Rectal smooth muscle tissue (tissue), 1 donor: ENCODE data around the gene HDAC10.
"Not testable (repeated sequence)": the region's sequence is repeated elsewhere in the genome, so short reads cannot be mapped to it uniquely, and the experiment has no call there.

Source experiments
- H3K27ac ChIP-seq: one replicate; pipeline ENCODE4 v1.7.0; 2013; ENCODE audit warnings: low read depth, low read length, inconsistent platforms
- H3K27me3 ChIP-seq: one replicate; pipeline ENCODE4 v1.7.0; 2013; ENCODE audit warnings: low read length; ENCODE audit not compliant: control insufficient read depth, insufficient read depth
- H3K36me3 ChIP-seq: one replicate; pipeline ENCODE4 v1.7.0; 2013; ENCODE audit warnings: low read length; ENCODE audit not compliant: control insufficient read depth, insufficient read depth
- H3K4me1 ChIP-seq: one replicate; pipeline ENCODE4 v1.7.0; 2013; ENCODE audit warnings: low read length; ENCODE audit not compliant: control insufficient read depth, insufficient read depth
- H3K4me3 ChIP-seq: one replicate; pipeline ENCODE4 v1.7.0; 2013; ENCODE audit warnings: low read length
- H3K9ac ChIP-seq: one replicate; pipeline ENCODE4 v1.7.0; 2013; ENCODE audit warnings: low read length

The HDAC10 gene

DNA sequence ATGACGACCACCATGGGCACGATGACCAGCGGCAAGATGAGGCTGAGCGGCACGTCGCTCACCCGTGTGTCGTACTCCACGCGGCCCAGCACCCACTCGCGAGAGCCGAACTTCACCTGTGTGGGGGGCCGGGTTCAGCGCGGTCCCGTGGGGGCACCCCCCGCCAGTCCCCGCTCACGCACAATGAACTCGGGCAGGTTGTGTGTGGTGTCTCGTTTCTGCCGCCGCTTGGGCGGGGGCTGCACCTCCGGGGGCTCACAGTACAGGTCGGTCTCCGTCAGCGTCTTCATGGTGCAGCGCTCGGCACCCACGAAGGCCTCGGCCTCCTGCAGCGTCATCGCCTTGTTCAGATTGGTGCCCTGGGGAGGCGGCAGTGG, 30.3 kb upstream of the HDAC10 start:
- Histone ChIP-seq H3K4me3 (no peak overlapping the region), H3K27ac (no peak overlapping the region), H3K9ac (no peak overlapping the region), H3K36me3 (peaks cover 52% of the 10 kb centered on the region), H3K4me1 (no peaks in the 10 kb centered on the region), H3K27me3 (no peaks in the 10 kb centered on the region)

- H3K4me3 ChIP-seq, result no peak overlapping the region
- no peak overlapping the region for H3K9ac ChIP-seq
- no peak overlapping the region for H3K27ac ChIP-seq
- H3K27me3 ChIP-seq, result no peaks in the 10 kb centered on the region
- peaks cover 52% of the 10 kb centered on the region for H3K36me3 ChIP-seq
- no peaks in the 10 kb centered on the region for H3K4me1 ChIP-seq
Observed at GRCh38 chr22:50280708-50281383, 29.8 kb upstream of the HDAC10 start.

DNA sequence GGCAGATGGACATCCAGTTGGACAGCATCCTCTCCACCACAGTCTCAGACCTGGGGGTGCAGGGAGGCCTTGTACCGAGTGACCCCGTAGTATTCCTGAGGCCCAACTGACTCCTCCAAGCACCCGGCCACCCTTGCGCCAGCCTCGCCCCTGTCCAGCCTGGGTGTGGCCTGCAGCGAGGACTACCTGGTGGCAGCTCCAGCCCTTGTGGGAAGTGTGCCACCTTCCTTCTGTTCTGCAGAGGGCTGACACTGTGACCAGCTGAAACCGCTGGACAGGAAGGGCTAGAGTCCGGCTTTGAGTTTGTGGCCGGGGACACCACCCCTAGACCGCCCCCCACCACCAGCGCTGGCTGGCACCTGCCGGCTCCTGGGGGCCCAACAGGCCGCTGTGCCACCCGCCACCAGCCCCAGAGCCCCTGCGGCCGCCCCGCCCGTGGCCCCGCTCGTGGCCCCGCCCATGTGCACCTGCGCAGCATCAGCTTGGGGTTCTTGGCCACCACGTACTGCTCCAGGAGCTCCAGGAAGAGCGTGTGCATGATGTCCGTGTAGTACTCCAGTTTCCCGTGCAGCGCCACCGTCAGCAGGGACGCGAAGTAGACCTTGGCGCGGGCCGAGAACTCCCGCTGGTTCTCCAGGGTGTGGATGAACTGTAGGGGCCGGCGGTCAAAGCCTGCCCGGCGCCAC, 29.1 kb upstream of the HDAC10 start:
- Histone ChIP-seq H3K9ac (no peak overlapping the region), H3K36me3 (peaks cover 51% of the 10 kb centered on the region), H3K4me1 (no peaks in the 10 kb centered on the region), H3K27ac (no peak overlapping the region), H3K27me3 (no peaks in the 10 kb centered on the region), H3K4me3 (no peak overlapping the region)

DNA sequence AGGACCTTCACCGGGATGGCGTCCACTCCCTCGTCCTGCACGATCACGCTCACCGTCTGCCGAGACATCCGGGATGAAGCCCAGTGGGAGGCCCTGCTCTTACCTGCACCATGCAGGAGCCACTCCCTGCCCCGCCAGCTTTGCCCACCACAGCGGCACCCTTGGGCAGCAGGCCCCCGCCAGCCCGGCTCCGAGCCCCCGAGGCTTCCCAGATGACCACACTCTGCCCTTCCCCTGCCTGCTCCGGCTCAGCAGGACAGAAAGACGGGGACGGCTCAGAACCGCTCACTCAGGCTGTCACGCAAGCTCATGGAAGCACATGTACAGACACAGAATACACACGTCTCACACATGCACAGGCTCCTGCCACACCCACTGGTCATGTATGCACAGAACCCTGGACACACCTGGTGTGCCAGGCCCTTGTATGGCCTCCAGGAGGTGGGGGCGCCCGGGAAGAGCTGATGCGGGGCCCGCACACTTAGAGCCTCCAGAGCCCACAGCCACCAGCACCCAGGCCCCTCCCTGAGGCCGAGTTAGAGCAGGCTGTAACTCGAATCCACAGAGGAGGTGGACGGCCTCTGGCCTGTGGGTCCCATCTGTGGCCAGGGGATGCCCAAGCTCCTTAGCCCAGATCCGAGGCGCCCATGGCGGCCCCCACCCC, 28.0 kb upstream of the HDAC10 start:
- Histone ChIP-seq H3K36me3 (peaks cover 53% of the 10 kb centered on the region), H3K4me1 (no peaks in the 10 kb centered on the region), H3K9ac (no peak overlapping the region), H3K27ac (no peak overlapping the region), H3K27me3 (no peaks in the 10 kb centered on the region), H3K4me3 (no peak overlapping the region)

DNA sequence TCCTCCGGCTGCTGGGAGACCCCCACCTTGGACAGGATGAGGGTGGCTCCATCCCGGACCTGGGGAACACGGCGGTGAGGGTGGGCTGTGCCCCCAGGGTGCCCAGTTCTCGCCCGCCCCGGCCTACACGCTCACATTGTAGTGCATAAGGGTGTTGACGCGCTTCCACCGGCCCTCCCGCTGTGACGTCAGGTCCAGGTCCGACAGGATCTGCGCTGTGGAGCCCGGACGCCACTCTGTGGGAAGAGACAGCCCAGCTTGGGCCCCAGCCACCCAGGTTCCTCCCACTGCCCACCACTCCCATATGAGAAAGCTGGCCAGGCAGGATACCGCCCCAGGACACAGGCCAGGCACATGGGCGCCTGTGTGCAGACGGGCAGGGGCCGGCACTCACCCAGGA, 27.4 kb upstream of the HDAC10 start:
- no peaks in the 10 kb centered on the region for H3K4me1 ChIP-seq
- no peak overlapping the region for H3K9ac ChIP-seq
- no peak overlapping the region for H3K27ac ChIP-seq
- no peak overlapping the region for H3K4me3 ChIP-seq
- no peaks in the 10 kb centered on the region for H3K27me3 ChIP-seq
- peaks cover 50% of the 10 kb centered on the region for H3K36me3 ChIP-seq

GRCh38 chr22:50277761-50278160, 26.7 kb upstream of the HDAC10 start:
- peaks cover 50% of the 10 kb centered on the region for H3K36me3 ChIP-seq
- H3K4me1 ChIP-seq, result no peaks in the 10 kb centered on the region
- no peaks in the 10 kb centered on the region for H3K27me3 ChIP-seq
- no peak overlapping the region for H3K9ac ChIP-seq
- no peak overlapping the region for H3K4me3 ChIP-seq
- H3K27ac ChIP-seq, result no peak overlapping the region

DNA sequence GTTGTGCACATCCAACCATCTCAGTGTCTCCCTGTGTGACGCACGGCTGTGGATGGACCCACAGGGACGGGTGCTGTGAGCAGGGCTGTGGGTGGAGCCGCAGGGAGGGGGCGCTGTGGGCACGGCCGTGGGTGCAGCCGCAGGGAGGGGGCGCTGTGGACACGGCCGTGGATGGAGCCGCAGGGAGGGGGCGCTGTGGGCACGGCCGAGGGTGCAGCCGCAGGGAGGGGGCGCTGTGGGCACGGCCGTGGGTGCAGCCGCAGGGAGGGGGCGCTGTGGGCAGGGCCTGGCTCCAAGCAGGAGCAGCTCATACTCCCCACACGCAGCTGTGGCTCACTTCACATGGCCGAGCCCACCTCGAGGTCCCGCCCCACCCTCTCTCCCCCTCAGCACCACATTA, 25.1 kb upstream of the HDAC10 start:
- Histone ChIP-seq H3K36me3 (peaks cover 43% of the 10 kb centered on the region), H3K4me1 (peaks cover 3% of the 10 kb centered on the region), H3K9ac (no peak overlapping the region), H3K4me3 (no peak overlapping the region), H3K27me3 (no peaks in the 10 kb centered on the region), H3K27ac (peak overlapping the region; percentile 51)

DNA sequence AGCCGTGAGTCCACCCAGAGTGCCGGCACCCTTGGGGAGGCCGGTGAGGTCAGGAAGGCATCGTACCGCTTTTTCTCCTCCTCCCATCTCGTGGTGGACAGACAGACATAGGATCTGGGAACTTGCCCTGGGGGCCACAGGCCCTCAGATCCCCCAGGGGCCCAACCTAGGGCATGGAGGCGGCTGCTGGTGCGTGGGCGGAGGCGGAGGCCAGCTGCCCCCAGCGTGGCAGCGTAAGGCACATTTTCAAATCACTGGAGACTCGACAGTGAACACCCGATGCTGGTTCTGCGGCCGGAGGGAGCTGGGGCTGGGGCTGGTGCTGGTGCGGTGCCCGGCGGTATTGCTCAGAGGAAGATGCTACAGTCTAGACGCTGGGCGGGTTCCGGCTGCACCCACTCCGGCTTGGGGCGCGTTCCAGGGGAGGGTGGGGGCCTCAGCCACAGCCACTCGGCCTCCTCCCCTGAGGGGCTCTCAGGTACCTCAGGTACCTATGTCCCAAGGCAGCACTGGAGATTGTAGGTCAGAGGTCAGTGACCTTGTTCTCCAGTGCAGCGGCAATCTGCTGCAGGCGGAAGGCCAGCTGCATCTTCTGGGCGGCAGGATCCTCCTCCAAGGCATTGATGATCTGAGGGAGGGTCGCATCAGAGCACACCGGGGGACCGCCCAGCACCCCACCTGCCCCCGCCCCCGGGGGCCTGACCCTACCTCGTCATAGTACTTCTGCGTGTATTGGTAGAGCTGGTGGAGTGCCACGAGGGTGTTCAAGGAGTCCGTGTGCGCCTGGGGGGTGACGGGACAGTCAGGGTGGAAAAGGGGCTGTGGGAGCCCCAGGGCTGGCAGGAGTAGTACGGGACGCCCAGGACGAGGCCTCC, 24.4 kb upstream of the HDAC10 start:
- no peak overlapping the region for H3K4me3 ChIP-seq
- peaks cover 6% of the 10 kb centered on the region for H3K4me1 ChIP-seq
- H3K36me3 ChIP-seq, result peaks cover 37% of the 10 kb centered on the region
- no peaks in the 10 kb centered on the region for H3K27me3 ChIP-seq
- peak overlapping the region; percentile 51 for H3K27ac ChIP-seq
- no peak overlapping the region for H3K9ac ChIP-seq

GRCh38 chr22:50274771-50275170, 23.7 kb upstream of the HDAC10 start:
- Histone ChIP-seq H3K36me3 (peaks cover 34% of the 10 kb centered on the region), H3K27ac (no peak overlapping the region), H3K4me1 (peaks cover 6% of the 10 kb centered on the region)

GRCh38 chr22:50274311-50274710, 23.2 kb upstream of the HDAC10 start:
- Histone ChIP-seq H3K27me3 (no peaks in the 10 kb centered on the region), H3K36me3 (peaks cover 29% of the 10 kb centered on the region), H3K27ac (no peak overlapping the region), H3K9ac (no peak overlapping the region), H3K4me3 (no peak overlapping the region), H3K4me1 (peaks cover 6% of the 10 kb centered on the region)

More at GRCh38 chr22:50274771-50275170, 23.7 kb upstream of the HDAC10 start:
- Histone ChIP-seq H3K9ac (no peak overlapping the region), H3K4me3 (no peak overlapping the region), H3K27me3 (no peaks in the 10 kb centered on the region)

GRCh38 chr22:50273781-50274180, 22.7 kb upstream of the HDAC10 start:
- H3K27ac ChIP-seq, H3K4me1 ChIP-seq, H3K4me3 ChIP-seq: not testable (repeated sequence)

GRCh38 chr22:50273352-50273751, 22.3 kb upstream of the HDAC10 start:
- H3K9ac ChIP-seq, H3K4me3 ChIP-seq, H3K27ac ChIP-seq, H3K4me1 ChIP-seq, H3K27me3 ChIP-seq: not testable (repeated sequence)
- H3K36me3 ChIP-seq, result peaks cover 19% of the 10 kb centered on the region

More at GRCh38 chr22:50273781-50274180, 22.7 kb upstream of the HDAC10 start:
- H3K9ac ChIP-seq, H3K27me3 ChIP-seq: not testable (repeated sequence)
- peaks cover 24% of the 10 kb centered on the region for H3K36me3 ChIP-seq
